ENCODE results near the gene ANO7. TPM values are rescaled to one million over a fixed set of nuclear protein-coding genes. Genes with fewer than 3 reads are reported as not detected.

The ANO7 gene
- total RNA-seq, 3 donors from 2014 or later (not counting 1 experiment from before 2014, with no cell fraction given), result 0.97 to 1.4 (median 1.1) TPM

DNA sequence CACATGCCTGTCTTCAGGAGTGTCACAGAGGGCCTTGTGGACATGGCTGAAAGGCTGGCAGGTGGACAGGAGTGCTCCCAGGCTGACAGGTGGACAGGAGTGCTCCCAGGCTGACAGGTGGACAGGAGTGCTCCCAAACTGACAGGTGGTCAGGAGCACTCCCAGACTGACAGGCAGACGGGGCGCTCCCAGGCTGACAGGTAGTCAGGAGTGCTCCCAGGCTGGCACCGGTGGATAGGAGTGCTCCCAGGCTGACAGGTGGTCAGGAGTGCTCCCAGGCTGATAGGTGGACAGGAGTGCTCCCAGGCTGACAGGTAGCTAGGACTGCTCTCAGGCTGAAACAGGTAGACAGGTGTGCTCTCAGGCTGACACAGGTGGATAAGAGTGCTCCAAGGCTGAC, 16.6 kb downstream of the ANO7 start:
- Mint-ChIP-seq H3K27me3 (ENCODE audit: low read depth in 2 of 2) (no peaks in the 10 kb centered on the region), H3K4me1 (no peaks in the 10 kb centered on the region), H3K9me3 (no peaks in the 10 kb centered on the region), H3K27ac (no peak overlapping the region), H3K4me3 (no peak overlapping the region), H3K36me3 (no peaks in the 10 kb centered on the region)
- 96% methylated on average over 3 of the region's 3 CpGs for WGBS (ENCODE audit: insufficient coverage)
- Histone ChIP-seq H3K27ac (ENCODE audit: low read length) (no peak overlapping the region), H3K36me3 (ENCODE audit: control insufficient read depth, insufficient read depth, low read length) (no peaks in the 10 kb centered on the region), H3K27me3 (ENCODE audit: control insufficient read depth, insufficient read depth, low read length) (no peaks in the 10 kb centered on the region), H3K4me3 (ENCODE audit: low read length) (no peak overlapping the region), H3K9me3 (ENCODE audit: control insufficient read depth, insufficient read depth, low read length) (no peaks in the 10 kb centered on the region), H3K4me1 (ENCODE audit: control insufficient read depth, insufficient read depth, low read length) (no peaks in the 10 kb centered on the region)
- ATAC-seq (no peak), DNase-seq (no peak)
- intact Hi-C loops (cut with micrococcal nuclease), result no loop called here
- no peak for TF ChIP-seq CTCF (IDR thresholded peaks at IDR 0.05)

GRCh38 chr2:241207151-241207550, 18.7 kb downstream of the ANO7 start:
- no peaks in the 10 kb centered on the region for H3K9me3 Mint-ChIP-seq
- intact Hi-C loops (cut with micrococcal nuclease), result no loop called here
- no CpG with 5 or more reads among the region's 1 CpG for WGBS (ENCODE audit: insufficient coverage)
- no peak for TF ChIP-seq CTCF (IDR thresholded peaks at IDR 0.05)
- Histone ChIP-seq H3K9me3 (ENCODE audit: control insufficient read depth, insufficient read depth, low read length) (no peaks in the 10 kb centered on the region), H3K4me3 (ENCODE audit: low read length) (no peak overlapping the region), H3K27me3 (ENCODE audit: control insufficient read depth, insufficient read depth, low read length) (no peaks in the 10 kb centered on the region), H3K27ac (ENCODE audit: low read length) (no peak overlapping the region), H3K36me3 (ENCODE audit: control insufficient read depth, insufficient read depth, low read length) (no peaks in the 10 kb centered on the region), H3K4me1 (ENCODE audit: control insufficient read depth, insufficient read depth, low read length) (no peaks in the 10 kb centered on the region)
- H3K27ac Mint-ChIP-seq, result no peak overlapping the region
- no peak for ATAC-seq
- no peaks in the 10 kb centered on the region for H3K4me1 Mint-ChIP-seq
- no peak overlapping the region for H3K4me3 Mint-ChIP-seq
- no peaks in the 10 kb centered on the region for H3K27me3 Mint-ChIP-seq (ENCODE audit: low read depth in 2 of 2)
- no peaks in the 10 kb centered on the region for H3K36me3 Mint-ChIP-seq
- no peak for DNase-seq

DNA sequence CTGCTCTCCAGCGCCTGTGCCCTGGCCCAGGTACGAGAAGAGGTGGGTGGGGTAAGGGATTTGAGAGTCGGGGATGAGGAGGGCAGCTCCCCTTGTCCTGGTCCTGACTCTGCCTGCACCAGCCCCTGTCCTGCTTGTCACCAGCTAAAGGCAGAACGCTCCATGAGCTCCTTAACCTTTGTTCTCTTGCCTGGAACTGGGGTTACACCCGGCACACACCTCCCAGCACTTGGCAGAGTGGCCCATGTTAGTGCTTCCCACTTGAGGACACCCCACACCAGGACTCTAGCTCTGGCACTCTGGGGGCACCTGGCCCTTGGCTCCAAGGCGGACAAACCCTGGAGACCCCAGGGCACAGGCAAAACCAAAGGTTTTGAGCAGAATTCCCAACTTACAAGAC, 19.2 kb downstream of the ANO7 start:
- intact Hi-C loops (cut with micrococcal nuclease), result no loop called here
- Histone ChIP-seq H3K9me3 (ENCODE audit: control insufficient read depth, insufficient read depth, low read length) (no peaks in the 10 kb centered on the region), H3K27me3 (ENCODE audit: control insufficient read depth, insufficient read depth, low read length) (no peaks in the 10 kb centered on the region), H3K36me3 (ENCODE audit: control insufficient read depth, insufficient read depth, low read length) (no peaks in the 10 kb centered on the region), H3K27ac (ENCODE audit: low read length) (no peak overlapping the region), H3K4me1 (ENCODE audit: control insufficient read depth, insufficient read depth, low read length) (no peaks in the 10 kb centered on the region), H3K4me3 (ENCODE audit: low read length) (no peak overlapping the region)
- DNase-seq (no peak), ATAC-seq (no peak)
- Mint-ChIP-seq H3K4me1 (no peaks in the 10 kb centered on the region), H3K27ac (no peak overlapping the region), H3K9me3 (no peaks in the 10 kb centered on the region), H3K36me3 (no peaks in the 10 kb centered on the region), H3K4me3 (no peak overlapping the region), H3K27me3 (ENCODE audit: low read depth in 2 of 2) (no peaks in the 10 kb centered on the region)
- no peak for TF ChIP-seq CTCF (IDR thresholded peaks at IDR 0.05)
- 90% methylated on average over 6 of the region's 6 CpGs for WGBS (ENCODE audit: insufficient coverage)

- ATAC-seq (no peak), DNase-seq (no peak)
- no peaks in the 10 kb centered on the region for H3K9me3 ChIP-seq (ENCODE audit: control insufficient read depth, insufficient read depth, low read length)
- no peak for TF ChIP-seq CTCF (IDR thresholded peaks at IDR 0.05)
- no peak overlapping the region for H3K4me3 ChIP-seq (ENCODE audit: low read length)
- WGBS (ENCODE audit: insufficient coverage), result 80% methylated on average over 6 of the region's 6 CpGs
- Mint-ChIP-seq H3K27me3 (ENCODE audit: low read depth in 2 of 2) (no peaks in the 10 kb centered on the region), H3K4me3 (no peak overlapping the region), H3K9me3 (no peaks in the 10 kb centered on the region), H3K27ac (no peak overlapping the region), H3K4me1 (no peaks in the 10 kb centered on the region), H3K36me3 (no peaks in the 10 kb centered on the region)
- H3K36me3 ChIP-seq (ENCODE audit: control insufficient read depth, insufficient read depth, low read length), result no peaks in the 10 kb centered on the region
- no peaks in the 10 kb centered on the region for H3K4me1 ChIP-seq (ENCODE audit: control insufficient read depth, insufficient read depth, low read length)
- intact Hi-C loops (cut with micrococcal nuclease), result no loop called here
- no peaks in the 10 kb centered on the region for H3K27me3 ChIP-seq (ENCODE audit: control insufficient read depth, insufficient read depth, low read length)
- no peak overlapping the region for H3K27ac ChIP-seq (ENCODE audit: low read length)
Observed at GRCh38 chr2:241208058-241208457, 19.6 kb downstream of the ANO7 start.
